ENCODE measurements around the gene ERVMER34-1. TPM values are rescaled to one million over a fixed set of nuclear protein-coding genes. Genes with fewer than 3 reads are reported as not detected.

ERVMER34-1 gene
- total RNA-seq, 1 experiment from 2014 or later = 0.67 TPM

GRCh38 chr4:52711272-52711671 lies 40.0 kb downstream of the ERVMER34-1 start:
- H3K4me3 ChIP-seq (ENCODE audit: low read depth in 2 of 2, low read length in 2 of 2) = no peak overlapping the region
- in situ Hi-C loops (cut with HindIII; ENCODE audit: low pct_unique_long_range_greater_than_20kb, low sequenced_read_pairs) (no loop called here), intact Hi-C loops (cut with micrococcal nuclease; ENCODE audit: unreplicated experiment) (no loop called here)
- TF ChIP-seq, protein P1, sequence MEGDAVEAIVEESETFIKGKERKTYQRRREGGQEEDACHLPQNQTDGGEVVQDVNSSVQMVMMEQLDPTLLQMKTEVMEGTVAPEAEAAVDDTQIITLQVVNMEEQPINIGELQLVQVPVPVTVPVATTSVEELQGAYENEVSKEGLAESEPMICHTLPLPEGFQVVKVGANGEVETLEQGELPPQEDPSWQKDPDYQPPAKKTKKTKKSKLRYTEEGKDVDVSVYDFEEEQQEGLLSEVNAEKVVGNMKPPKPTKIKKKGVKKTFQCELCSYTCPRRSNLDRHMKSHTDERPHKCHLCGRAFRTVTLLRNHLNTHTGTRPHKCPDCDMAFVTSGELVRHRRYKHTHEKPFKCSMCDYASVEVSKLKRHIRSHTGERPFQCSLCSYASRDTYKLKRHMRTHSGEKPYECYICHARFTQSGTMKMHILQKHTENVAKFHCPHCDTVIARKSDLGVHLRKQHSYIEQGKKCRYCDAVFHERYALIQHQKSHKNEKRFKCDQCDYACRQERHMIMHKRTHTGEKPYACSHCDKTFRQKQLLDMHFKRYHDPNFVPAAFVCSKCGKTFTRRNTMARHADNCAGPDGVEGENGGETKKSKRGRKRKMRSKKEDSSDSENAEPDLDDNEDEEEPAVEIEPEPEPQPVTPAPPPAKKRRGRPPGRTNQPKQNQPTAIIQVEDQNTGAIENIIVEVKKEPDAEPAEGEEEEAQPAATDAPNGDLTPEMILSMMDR (IDR thresholded peaks at IDR 0.05) = no peak
- TF ChIP-seq SIN3A (IDR thresholded peaks at IDR 0.05; ENCODE audit: borderline replicate concordance, insufficient read depth, low read depth, low read length) (no peak), TCF7L2 (IDR thresholded peaks at IDR 0.05; ENCODE audit: low read depth, low read length) (no peak), REST (IDR thresholded peaks at IDR 0.05; ENCODE audit: insufficient read depth in 1 of 2, low read depth in 2 of 2, low read length in 1 of 2) (no peak), POLR2AphosphoS5 (IDR thresholded peaks at IDR 0.05; ENCODE audit: low read depth, low read length) (no peak)
- H3K27ac ChIP-seq (ENCODE audit: low read length) = peak overlapping the region; percentile 73; the same call in 1 of the 2 replicates
- CTCF ChIA-PET = no interaction called here
- DNase-seq (ENCODE audit: low read depth, low spot score) (no peak), ATAC-seq (no peak)
- no peaks in the 10 kb centered on the region for H3K9me3 ChIP-seq (ENCODE audit: control insufficient read depth, insufficient read depth, low read depth, low read length)
- POLR2A ChIA-PET = no interaction called here
- no peaks in the 10 kb centered on the region for H3K27me3 ChIP-seq (ENCODE audit: control insufficient read depth, insufficient read depth, low read length)
- BruUV-seq (replicated peaks) = no TSS peak
- H3K36me3 ChIP-seq (ENCODE audit: control insufficient read depth, insufficient read depth, low read length) = peaks cover 14% of the 10 kb centered on the region
- H3K4me1 ChIP-seq (ENCODE audit: control insufficient read depth, insufficient read depth, low read length) = peaks cover 13% of the 10 kb centered on the region

- H3K27ac ChIP-seq (ENCODE audit: low read length) = no peak overlapping the region
- no TSS peak for BruUV-seq (replicated peaks)
- in situ Hi-C loops (cut with HindIII; ENCODE audit: low pct_unique_long_range_greater_than_20kb, low sequenced_read_pairs) = no loop called here
- CTCF ChIA-PET = no interaction called here
- no peak overlapping the region for H3K4me3 ChIP-seq (ENCODE audit: low read depth in 2 of 2, low read length in 2 of 2)
- DNase-seq (ENCODE audit: low read depth, low spot score) (no peak), ATAC-seq (no peak)
- TF ChIP-seq, protein P1 (IDR thresholded peaks at IDR 0.05) = no peak
- TF ChIP-seq TCF7L2 (IDR thresholded peaks at IDR 0.05; ENCODE audit: low read depth, low read length) (no peak), SIN3A (IDR thresholded peaks at IDR 0.05; ENCODE audit: borderline replicate concordance, insufficient read depth, low read depth, low read length) (no peak), POLR2AphosphoS5 (IDR thresholded peaks at IDR 0.05; ENCODE audit: low read depth, low read length) (no peak), REST (IDR thresholded peaks at IDR 0.05; ENCODE audit: insufficient read depth in 1 of 2, low read depth in 2 of 2, low read length in 1 of 2) (no peak)
- no peaks in the 10 kb centered on the region for H3K27me3 ChIP-seq (ENCODE audit: control insufficient read depth, insufficient read depth, low read length)
- intact Hi-C loops (cut with micrococcal nuclease; ENCODE audit: unreplicated experiment) = no loop called here
- H3K4me1 ChIP-seq (ENCODE audit: control insufficient read depth, insufficient read depth, low read length) = peaks cover 8% of the 10 kb centered on the region
- no peaks in the 10 kb centered on the region for H3K9me3 ChIP-seq (ENCODE audit: control insufficient read depth, insufficient read depth, low read depth, low read length)
- peaks cover 5% of the 10 kb centered on the region for H3K36me3 ChIP-seq (ENCODE audit: control insufficient read depth, insufficient read depth, low read length)
- POLR2A ChIA-PET = no interaction called here
Measured at GRCh38 chr4:52709155-52709554, 42.1 kb downstream of the ERVMER34-1 start.

All from Panc1 (cell line).